SK-N-SH (cell line): ENCODE data around the gene SEMA3F.

ENCODE experiments used
- CTCF ChIP-seq: fragments of 200-600 bp; sonication (generic); IDR thresholded peaks from 2 replicates; pipeline ENCODE4 v1.6.1; 2017; ENCODE audit warnings: antibody characterized with exemption, mild to moderate bottlenecking, moderate library complexity
- EP300 ChIP-seq, 2 experiments: IDR thresholded peaks; 2 replicates each; pipeline versions ENCODE4 v1.4.0 to v1.6.1; 2012; ENCODE audit warnings: borderline replicate concordance in 1 of 2, low read depth in 1 of 2, low read length in 1 of 2
- EZH2phosphoT487 ChIP-seq: fragments of 200-600 bp; sonication (generic); IDR thresholded peaks from 2 replicates; pipeline ENCODE4 v1.6.1; 2017; ENCODE audit warnings: low read depth, mixed run types, mild to moderate bottlenecking, antibody characterized with exemption, moderate library complexity, borderline replicate concordance
- GATA2 ChIP-seq: sonication (generic); formaldehyde crosslinking; IDR thresholded peaks from 2 replicates; pipeline ENCODE4 v1.5.0; 2020; ENCODE audit warnings: mild to moderate bottlenecking, missing genetic modification reagents
- JUND ChIP-seq: IDR thresholded peaks from 2 replicates; pipeline ENCODE4 v1.4.0; 2012
- NRF1 ChIP-seq: IDR thresholded peaks from 2 replicates; pipeline ENCODE4 v1.6.1; 2012; ENCODE audit warnings: low read depth, mild to moderate bottlenecking, low read length
- PBX3 ChIP-seq: IDR thresholded peaks from 2 replicates; pipeline ENCODE4; 2012
- POLR2AphosphoS5 ChIP-seq: IDR thresholded peaks from 2 replicates; pipeline ENCODE4 v1.6.1; 2012; ENCODE audit warnings: low read depth, low read length
- RAD21 ChIP-seq: IDR thresholded peaks from 2 replicates; pipeline ENCODE4 v1.6.1; 2012; ENCODE audit warnings: mild to moderate bottlenecking, low read length
- REST ChIP-seq: IDR thresholded peaks from 2 replicates; pipeline ENCODE4 v1.6.1; 2012; ENCODE audit warnings: mild to moderate bottlenecking, low read depth, low read length, moderate library complexity
- SIN3A ChIP-seq: IDR thresholded peaks from 2 replicates; pipeline ENCODE4 v1.6.1; 2012; ENCODE audit warnings: low read depth, mild to moderate bottlenecking, low read length, moderate library complexity, borderline replicate concordance
- SMC3 ChIP-seq: IDR thresholded peaks from 2 replicates; pipeline ENCODE4 v1.6.1; 2012; ENCODE audit warnings: low read depth, low read length, improper control_type of control experiment
- USF1 ChIP-seq: IDR thresholded peaks from 2 replicates; pipeline ENCODE4 v1.4.0; 2012; ENCODE audit warnings: low read depth, borderline replicate concordance
- ZBTB33 ChIP-seq: IDR thresholded peaks from 2 replicates; pipeline ENCODE4 v1.4.0; 2012; ENCODE audit warnings: low read depth, borderline replicate concordance

GRCh38 chr3:50138266-50139200 lies 16.6 kb upstream of the SEMA3F start:
- no peak for TF ChIP-seq ZBTB33
- no peak for TF ChIP-seq JUND
- TF ChIP-seq POLR2AphosphoS5, result no peak
- TF ChIP-seq GATA2, result no peak
- no peak for TF ChIP-seq CTCF
- no peak for TF ChIP-seq REST
- no peak for TF ChIP-seq USF1
- no peak for TF ChIP-seq SMC3
- TF ChIP-seq EZH2phosphoT487, result no peak
- no peak for TF ChIP-seq EP300 (IDR thresholded peaks at IDR 0.05; ENCODE audit: borderline replicate concordance in 1 of 2, low read depth in 1 of 2, low read length in 1 of 2)
- no peak for TF ChIP-seq SIN3A
- TF ChIP-seq PBX3, result no peak
- no peak for TF ChIP-seq RAD21
- no peak for TF ChIP-seq NRF1
